BJ (cell line): ENCODE data around the gene NDUFA1. TPM values are rescaled to one million over a fixed set of nuclear protein-coding genes. Genes with fewer than 3 reads are reported as not detected.
"Not testable (repeated sequence)": the region's sequence is repeated elsewhere in the genome, so short reads cannot be mapped to it uniquely, and the experiment has no call there.

Experiments
- CTCF ChIA-PET: fragments of 350-600 bp; formaldehyde crosslinking; extraction: SDS; loops from one replicate; lab custom pipeline; 2021; ENCODE audit warnings: antibody characterized with exemption, inconsistent platforms; lab: Yijun Ruan, JAX
- POLR2A ChIA-PET: fragments of 300-600 bp; sonication (Branson Sonifier 250); formaldehyde crosslinking; extraction: SDS; loops from one replicate; lab custom pipeline; 2021; ENCODE audit warnings: antibody characterized with exemption; lab: Charles Lee
- DNase-seq: peaks from one replicate; pipeline ENCODE4 v3.0.0-alpha.2; 2011; ENCODE audit warnings: low read depth
- H3K27me3 ChIP-seq: 2 replicates; pipeline ENCODE4 v1.6.0; 2011; ENCODE audit warnings: low read length; ENCODE audit not compliant: control insufficient read depth, insufficient read depth
- H3K36me3 ChIP-seq: 2 replicates; pipeline ENCODE4 v1.5.1; 2011; ENCODE audit warnings: low read length; ENCODE audit not compliant: control insufficient read depth, insufficient read depth
- H3K4me3 ChIP-seq: 2 replicates; pipeline ENCODE4 v1.5.1; 2011; ENCODE audit warnings: low read depth, mild to moderate bottlenecking, control low read depth, low read length
- CTCF ChIP-seq: IDR thresholded peaks from 2 replicates; pipeline ENCODE4 v1.5.1; 2011; ENCODE audit warnings: low read depth, mild to moderate bottlenecking, control low read depth, inconsistent platforms, low read length, moderate library complexity; ENCODE audit not compliant: insufficient read depth
- polyA plus RNA-seq: library from polyadenylated mRNA; depleted of rRNA; stranded (reverse); fragments of >200 nt; gene quantifications from 2 replicates; pipeline ENCODE4 v1.2.3, GENCODE V29; 2011; rRNA removed

Gene NDUFA1
- polyA plus RNA-seq, 1 experiment, result 58.9 TPM

DNA sequence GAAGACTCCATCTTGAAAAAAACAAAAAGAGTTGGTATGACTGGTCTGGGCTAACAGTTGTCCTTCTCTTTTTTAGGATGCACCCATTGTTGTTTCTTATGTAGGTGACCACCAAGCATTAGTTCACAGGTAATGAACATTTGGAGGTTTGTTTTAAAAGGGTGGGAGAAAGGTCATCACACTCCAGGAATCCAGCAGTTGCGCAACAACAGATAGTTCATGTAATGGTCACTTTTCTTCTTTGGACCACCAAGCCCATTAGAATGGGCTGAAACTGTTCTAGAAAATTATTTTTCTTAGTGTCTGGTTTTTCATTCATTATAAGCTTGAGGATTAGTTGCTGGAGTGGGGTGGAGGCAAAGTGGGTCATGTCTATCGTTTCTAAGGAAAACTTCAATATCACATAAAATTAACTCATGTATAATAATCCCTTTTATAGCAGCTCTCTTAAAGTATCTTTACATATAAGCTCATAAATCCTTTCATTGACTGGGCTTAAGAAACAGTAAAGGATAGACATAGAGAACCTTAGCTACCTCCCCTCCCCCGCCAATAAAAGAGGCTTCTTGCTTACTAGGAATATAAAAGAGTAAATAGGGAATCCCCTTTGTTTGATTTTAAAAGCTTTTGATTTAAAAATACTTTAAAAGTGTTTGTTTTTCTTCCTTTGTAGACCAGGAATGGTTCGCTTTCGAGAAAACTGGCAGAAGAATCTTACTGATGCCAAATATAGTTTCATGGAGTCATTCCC lies 48.4 kb downstream of the NDUFA1 start:
- no peaks in the 10 kb centered on the region for H3K36me3 ChIP-seq
- TF ChIP-seq CTCF, result no peak
- DNase-seq, result no peak
- no peak overlapping the region for H3K4me3 ChIP-seq
- POLR2A ChIA-PET, result no interaction called here
- H3K27me3 ChIP-seq, result no peaks in the 10 kb centered on the region
- CTCF ChIA-PET, result no interaction called here

- DNase-seq, CTCF ChIA-PET, H3K36me3 ChIP-seq, H3K27me3 ChIP-seq, POLR2A ChIA-PET, H3K4me3 ChIP-seq: not testable (repeated sequence)
Observed at GRCh38 chrX:119922391-119922790, 50.8 kb downstream of the NDUFA1 start.

Other genes with a start within 250 kb of the NDUFA1 start
- gene SEPTIN6, start 178.7 kb upstream of the NDUFA1 start, polyA plus RNA-seq, result 35.5 and 40.0 TPM in 2 replicates
- 0.39 and 0.60 TPM in 2 replicates for gene SOWAHD, start 113.2 kb upstream of the NDUFA1 start, polyA plus RNA-seq
- 935 and 2,139 TPM in 2 replicates for gene RPL39, start 80.2 kb upstream of the NDUFA1 start, polyA plus RNA-seq
- 3.0 and 5.5 TPM in 2 replicates for gene UPF3B, start 18.9 kb upstream of the NDUFA1 start, polyA plus RNA-seq
- 15.7 and 15.8 TPM in 2 replicates for gene RNF113A, start 99 bp upstream of the NDUFA1 start, polyA plus RNA-seq
- not detected in 2 replicates for gene AKAP14, start 24.1 kb downstream of the NDUFA1 start, polyA plus RNA-seq
- 2.1 and 3.1 TPM in 2 replicates for gene NKAP, start 71.9 kb downstream of the NDUFA1 start, polyA plus RNA-seq
- gene RHOXF2B, start 205.9 kb downstream of the NDUFA1 start, polyA plus RNA-seq, result not detected in 2 replicates
- gene RHOXF1, start 244.1 kb downstream of the NDUFA1 start, polyA plus RNA-seq, result not detected in 2 replicates